Esophagus muscularis mucosa (tissue), 3 donors: ENCODE measurements around the gene PTPRU.

ENCODE experiments used
- CTCF ChIP-seq, 3 experiments: fragments of 200-600 bp in 2 of 3; fragments of 450-650 bp in 1 of 3; sonication (generic) in 2 of 3; IDR thresholded peaks; one replicate each; pipeline ENCODE4 v1.5.1; 2017 to 2019; ENCODE audit warnings: antibody characterized with exemption in 3 of 3, mild to moderate bottlenecking in 2 of 3, moderate library complexity in 1 of 3
- POLR2A ChIP-seq: fragments of 450-650 bp; IDR thresholded peaks from one replicate; pipeline ENCODE4 v1.6.1; 2017; ENCODE audit warnings: antibody characterized with exemption, moderate library complexity, mild to moderate bottlenecking, low read depth

GRCh38 chr1:29222686-29223085 is 13.6 kb upstream of the PTPRU start:
- TF ChIP-seq POLR2A: no peak
- TF ChIP-seq CTCF (IDR thresholded peaks at IDR 0.05): no peak
